GM12878 (cell line): ENCODE results near the gene RBM10. TPM values are rescaled to one million over a fixed set of nuclear protein-coding genes. Genes with fewer than 3 reads are reported as not detected.

ENCODE experiments used
- ATAC-seq: fragments of 200-7000 bp; cut with Tn5 transposase; 3 replicates; pipeline ENCODE4 v1.9.1; 2020; ENCODE audit warnings: mild to moderate bottlenecking, moderate library complexity
- BruUV-seq: library from RNA; stranded (reverse); fragments of 400-500 nt; replicated peaks from 2 replicates; lab custom pipeline; 2021; lab: Mats Ljungman, UMichigan
- CTCF ChIA-PET: fragments of 300-600 bp; sonication (Branson Sonifier 250); formaldehyde crosslinking; extraction: SDS; loops from one replicate; lab custom pipeline; 2021; ENCODE audit warnings: inconsistent platforms; lab: Yijun Ruan, JAX
- POLR2A ChIA-PET: fragments of 350-600 bp; formaldehyde crosslinking; extraction: SDS; loops from one replicate; lab custom pipeline; 2021; ENCODE audit warnings: inconsistent platforms; lab: Charles Lee
- RAD21 ChIA-PET: fragments of 300-600 bp; sonication (Branson Sonifier 250); formaldehyde crosslinking; loops from one replicate; lab custom pipeline; 2023; ENCODE audit warnings: antibody characterized with exemption; ENCODE audit not compliant: unreplicated experiment; lab: Charles Lee
- SMC1A ChIA-PET: fragments of 300-600 bp; sonication (Branson Sonifier 250); formaldehyde crosslinking; loops from one replicate; lab custom pipeline; 2023; ENCODE audit not compliant: unreplicated experiment, uncharacterized antibody; lab: Charles Lee
- DNase-seq: peaks from one replicate; pipeline ENCODE4 v3.0.0-alpha.2; 2011; ENCODE audit warnings: low read depth, low spot score
- FAIRE-seq: peaks from 3 replicates; lab custom pipeline; 2011; peaks lifted over from hg19 to GRCh38; lab: Jason Lieb, UNC
- H2AFZ ChIP-seq: 2 replicates; pipeline ENCODE4 v1.6.0; 2011; ENCODE audit warnings: low read depth, low read length, control low read depth; ENCODE audit not compliant: control insufficient read depth
- H3K27ac ChIP-seq: 2 replicates; pipeline ENCODE4 v1.5.1; 2011; ENCODE audit warnings: control low read depth; ENCODE audit not compliant: control insufficient read depth, insufficient read depth
- H3K27me3 ChIP-seq, 2 experiments: replicated peaks in 1 of 2; 2 replicates each; pipeline versions ENCODE4 v1.6.0 to v1.6.1; 2011; ENCODE audit warnings: low read length in 1 of 2; ENCODE audit not compliant: control insufficient read depth in 2 of 2, insufficient read depth in 2 of 2
- H3K36me3 ChIP-seq, 2 experiments: 2 replicates each; pipeline ENCODE4 v1.5.1; 2011; ENCODE audit warnings: low read length in 1 of 2; ENCODE audit not compliant: control insufficient read depth in 2 of 2, insufficient read depth in 2 of 2
- H3K4me1 ChIP-seq: 2 replicates; pipeline ENCODE4 v1.6.1; 2011; ENCODE audit warnings: mild to moderate bottlenecking, low read length, moderate library complexity, mixed read lengths; ENCODE audit not compliant: control insufficient read depth, insufficient read depth
- H3K4me2 ChIP-seq: 2 replicates; pipeline ENCODE4 v1.6.0; 2011; ENCODE audit warnings: control low read depth; ENCODE audit not compliant: control insufficient read depth, insufficient read depth
- H3K4me3 ChIP-seq: fragments of 200-600 bp; sonication (generic); 2 replicates; pipeline ENCODE4 v1.5.1; 2016
- H3K79me2 ChIP-seq: 2 replicates; pipeline ENCODE4 v1.6.0; 2011; ENCODE audit warnings: low read length; ENCODE audit not compliant: control insufficient read depth, insufficient read depth
- H3K9ac ChIP-seq: 2 replicates; pipeline ENCODE4 v1.8.0; 2011; ENCODE audit warnings: low read length, control low read depth, mixed read lengths; ENCODE audit not compliant: control insufficient read depth, insufficient read depth
- H3K9me3 ChIP-seq: replicated peaks from 3 replicates; pipeline ENCODE4 v1.5.1; 2011; ENCODE audit warnings: mild to moderate bottlenecking, low read length; ENCODE audit not compliant: control insufficient read depth, insufficient read depth
- H4K20me1 ChIP-seq: 2 replicates; pipeline ENCODE4 v1.6.0; 2011; ENCODE audit not compliant: control insufficient read depth, insufficient read depth
- CREM ChIP-seq: IDR thresholded peaks from 2 replicates; pipeline ENCODE4 v1.6.1; 2014; ENCODE audit warnings: antibody characterized with exemption, low read depth
- DPF2 ChIP-seq: fragments of 450-650 bp; IDR thresholded peaks from 2 replicates; pipeline ENCODE4 v1.6.1; 2017; ENCODE audit warnings: mild to moderate bottlenecking
- ESRRA ChIP-seq: IDR thresholded peaks from 2 replicates; pipeline ENCODE4 v1.6.1; 2012; ENCODE audit warnings: mild to moderate bottlenecking, low read length, improper control_type of control experiment
- FOXM1 ChIP-seq: IDR thresholded peaks from 2 replicates; pipeline ENCODE4 v1.6.1; 2012; ENCODE audit warnings: low read depth, mild to moderate bottlenecking, inconsistent platforms, low read length, moderate library complexity
- KDM1A ChIP-seq: fragments of 200-600 bp; sonication (generic); IDR thresholded peaks from 2 replicates; pipeline ENCODE4 v1.6.1; 2016; ENCODE audit warnings: borderline replicate concordance
- KLF5 ChIP-seq: fragments of 450-650 bp; IDR thresholded peaks from 2 replicates; pipeline ENCODE4 v1.6.1; 2014; ENCODE audit warnings: mild to moderate bottlenecking; ENCODE audit not compliant: partially characterized antibody
- NFYA ChIP-seq: IDR thresholded peaks from 2 replicates; pipeline ENCODE4 v1.6.1; 2011; ENCODE audit warnings: low read depth, mild to moderate bottlenecking, low read length, improper control_type of control experiment, borderline replicate concordance
- NR2C1 ChIP-seq: fragments of 450-650 bp; IDR thresholded peaks from 2 replicates; pipeline ENCODE4 v1.6.1; 2017; ENCODE audit warnings: antibody characterized with exemption, mild to moderate bottlenecking, moderate library complexity
- POLR2A ChIP-seq: IDR thresholded peaks from 2 replicates; pipeline ENCODE4 v1.6.1; 2011; ENCODE audit warnings: low read depth, mild to moderate bottlenecking, low read length
- RAD51 ChIP-seq: fragments of 450-650 bp; IDR thresholded peaks from 2 replicates; pipeline ENCODE4 v1.6.1; 2016; ENCODE audit warnings: moderate library complexity, mild to moderate bottlenecking, inconsistent platforms
- SMAD5 ChIP-seq: IDR thresholded peaks from 2 replicates; pipeline ENCODE4 v1.6.1; 2016; ENCODE audit warnings: antibody characterized with exemption, low read depth
- STAT3 ChIP-seq: IDR thresholded peaks from 2 replicates; pipeline ENCODE4 v1.6.1; 2011; ENCODE audit warnings: low read depth, low read length, improper control_type of control experiment
- TCF3 ChIP-seq: IDR thresholded peaks from 2 replicates; pipeline ENCODE4 v1.6.1; 2012; ENCODE audit warnings: low read depth, mild to moderate bottlenecking, low read length, borderline replicate concordance; ENCODE audit not compliant: insufficient read depth
- ZNF384 ChIP-seq: IDR thresholded peaks from 2 replicates; pipeline ENCODE4 v1.6.1; 2012; ENCODE audit warnings: low read depth, mild to moderate bottlenecking, low read length, improper control_type of control experiment, borderline replicate concordance
- WGBS: methylation state at CpG from one replicate; pipeline ENCODE4 v1.1.6; 2016; ENCODE audit warnings: low lambda C conversion rate; ENCODE audit not compliant: insufficient replicate concordance, insufficient coverage; ENCODE audit errors: missing lambda C conversion rate; 5-methylcytosine and 5-hydroxymethylcytosine counted together
- in situ Hi-C: fragments of 300-500 bp; cut with MboI; formaldehyde crosslinking; loops from 9 replicates; pipeline ENCODE4 v1.14.3; 2018; ENCODE audit warnings: mixed read lengths
- intact Hi-C: fragments of 100-400 bp; cut with micrococcal nuclease; formaldehyde crosslinking; loops from one replicate; pipeline ENCODE4 v1.14.2; 2022; ENCODE audit not compliant: unreplicated experiment
- polyA plus RNA-seq, 11 experiments: library from polyadenylated mRNA; depleted of rRNA in 4 of 11; unstranded in 6 of 11; stranded (reverse) in 5 of 11; fragments of >200 nt; fragmentation: Nextera tagmentation in 4 of 11; fragmentation: Illumina TruSeq in 1 of 11; extraction: Ambion mirVana in 4 of 11; extraction: Trizol in 1 of 11; gene quantifications; 1 replicate in 1 of 11; 2 replicates in 10 of 11; pipeline versions ENCODE4 v1.2.1 to v1.2.3, GENCODE V29; 2011 to 2016; ENCODE audit warnings: inconsistent platforms in 2 of 11, missing spikeins in 2 of 11, low read depth in 1 of 11
- total RNA-seq, 4 experiments: library from RNA; depleted of rRNA in 3 of 4; stranded (reverse); fragments of >200 nt in 3 of 4; fragmentation: Illumina TruSeq in 1 of 4; extraction: Trizol in 1 of 4; gene quantifications; 2 replicates each; pipeline versions ENCODE4 v1.2.1 to v1.2.3, GENCODE V29; 2013 to 2021
- TF ChIP-seq, protein P1 (sequence below): fragments of 450-650 bp; IDR thresholded peaks from 2 replicates; pipeline ENCODE4 v1.6.1; 2014; ENCODE audit warnings: mild to moderate bottlenecking

The RBM10 gene
- total and polyA plus RNA-seq, 10 of the 15 experiments (the other 5 are each of a cell fraction or from before 2014, with no cell fraction given) = 1.4 to 60.0 (median 29.8) TPM

DNA sequence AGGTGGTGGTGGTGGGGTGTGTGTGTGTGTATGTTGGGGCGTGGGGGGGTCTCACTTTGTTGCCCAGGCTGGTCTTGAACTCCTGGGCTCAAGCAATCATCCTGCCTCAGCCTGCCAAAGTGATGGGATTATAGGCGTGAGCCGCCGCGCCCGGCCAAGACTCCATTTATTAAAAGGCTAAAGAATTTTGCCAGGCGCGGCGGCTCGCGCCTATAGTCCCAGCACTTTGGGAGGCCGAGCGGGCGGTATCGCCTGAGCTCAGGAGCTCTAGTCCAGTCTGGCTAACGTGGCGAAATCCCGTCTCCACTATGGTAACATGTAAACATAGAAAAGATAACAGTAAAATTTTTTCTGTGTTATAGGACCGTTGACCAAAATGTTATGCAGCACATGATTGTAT lies 44.9 kb downstream of the RBM10 start:
- Histone ChIP-seq H3K27me3 (no peaks in the 10 kb centered on the region), H3K9ac (no peak overlapping the region), H3K4me3 (no peak overlapping the region), H3K79me2 (peaks cover 28% of the 10 kb centered on the region), H3K9me3 (no peaks in the 10 kb centered on the region), H3K36me3 (peaks cover 0 to 2% of the 10 kb centered on the region in 2 experiments; a peak in 3 of 4 replicates), H2AFZ (no peak overlapping the region), H3K4me1 (peaks cover 5% of the 10 kb centered on the region), H3K4me2 (no peak overlapping the region), H3K27ac (no peak overlapping the region), H4K20me1 (no peaks in the 10 kb centered on the region)
- in situ Hi-C loops = loop anchor here (5.0 to 10.0 kb wide), 3 partner anchors 197 to 837 kb away; partner anchors contain the start of genes ELK1 and UXT
- POLR2A ChIA-PET = interaction anchor here (0.9 to 2.2 kb wide), 2 partner anchors 45 to 327 kb away, joined by 3 to 20 read pairs; partner anchors contain the start of genes NDUFB11 and RBM10
- intact Hi-C loops = loop anchor here (2.0 to 5.0 kb wide), 4 partner anchors 172 to 1757 kb away; no protein-coding TSS in a partner anchor
- RAD21 ChIA-PET = interaction anchor here (1.5 to 2.5 kb wide), 3 partner anchors 43 to 334 kb away, joined by 6 to 14 read pairs (median 8); partner anchors contain the start of genes NDUFB11, RBM10 and USP11
- CTCF ChIA-PET = interaction anchor here (2.7 kb wide), 1 partner anchor 194 kb away, joined by 16 read pairs; no protein-coding TSS in a partner anchor
- SMC1A ChIA-PET = interaction anchor here (1.1 to 1.2 kb wide), 2 partner anchors 28 to 194 kb away, joined by 4 to 5 read pairs; no protein-coding TSS in a partner anchor
- BruUV-seq = no TSS peak
- 93% methylated on average over 19 of the region's 19 CpGs for WGBS
- no peak for DNase-seq
- no peak for FAIRE-seq
- no peak for ATAC-seq
- TF ChIP-seq NR2C1 (no peak), ZNF384 (no peak), SMAD5 (no peak), KLF5 (no peak), CREM (no peak), STAT3 (no peak), TCF3 (no peak), POLR2A (no peak), DPF2 (no peak), FOXM1 (no peak), ESRRA (no peak), NFYA (no peak), RAD51 (no peak), KDM1A (no peak)
- TF ChIP-seq, protein P1, sequence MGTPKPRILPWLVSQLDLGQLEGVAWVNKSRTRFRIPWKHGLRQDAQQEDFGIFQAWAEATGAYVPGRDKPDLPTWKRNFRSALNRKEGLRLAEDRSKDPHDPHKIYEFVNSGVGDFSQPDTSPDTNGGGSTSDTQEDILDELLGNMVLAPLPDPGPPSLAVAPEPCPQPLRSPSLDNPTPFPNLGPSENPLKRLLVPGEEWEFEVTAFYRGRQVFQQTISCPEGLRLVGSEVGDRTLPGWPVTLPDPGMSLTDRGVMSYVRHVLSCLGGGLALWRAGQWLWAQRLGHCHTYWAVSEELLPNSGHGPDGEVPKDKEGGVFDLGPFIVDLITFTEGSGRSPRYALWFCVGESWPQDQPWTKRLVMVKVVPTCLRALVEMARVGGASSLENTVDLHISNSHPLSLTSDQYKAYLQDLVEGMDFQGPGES = no peak
